HG03025 (cell line): ENCODE data around the gene CCR5.
"Not testable (repeated sequence)": the region's sequence is repeated elsewhere in the genome, so short reads cannot be mapped to it uniquely, and the experiment has no call there.

Experiments used
- ATAC-seq: cut with Tn5 transposase; IDR thresholded peaks from one replicate; pipeline ENCODE4 v1.9.1; 2021; ENCODE audit warnings: mild to moderate bottlenecking, moderate library complexity; ENCODE audit not compliant: unreplicated experiment, low FRiP score

The CCR5 gene

GRCh38 chr3:46381625-46382024, 10.9 kb downstream of the CCR5 start:
- ATAC-seq: no peak

GRCh38 chr3:46383211-46383950, 12.6 kb downstream of the CCR5 start:
- no peak for ATAC-seq

GRCh38 chr3:46383951-46384330, 13.2 kb downstream of the CCR5 start:
- ATAC-seq: no peak

GRCh38 chr3:46386205-46386604, 15.5 kb downstream of the CCR5 start:
- ATAC-seq: no peak

GRCh38 chr3:46388847-46389246, 18.1 kb downstream of the CCR5 start:
- not testable (repeated sequence) for ATAC-seq

GRCh38 chr3:46389306-46389705, 18.6 kb downstream of the CCR5 start:
- ATAC-seq: no peak

- ATAC-seq: not testable (repeated sequence)
Observed at GRCh38 chr3:46391526-46391925, 20.8 kb downstream of the CCR5 start.

- no peak for ATAC-seq
Observed at GRCh38 chr3:46393011-46393410, 22.3 kb downstream of the CCR5 start.

- ATAC-seq: no peak
Observed at GRCh38 chr3:46393554-46394434, 23.0 kb downstream of the CCR5 start.

GRCh38 chr3:46395210-46395661, 24.5 kb downstream of the CCR5 start:
- no peak for ATAC-seq

- ATAC-seq: no peak
Observed at GRCh38 chr3:46395766-46396530, 25.2 kb downstream of the CCR5 start.

- ATAC-seq: no peak
Observed at GRCh38 chr3:46397111-46397510, 26.4 kb downstream of the CCR5 start.

GRCh38 chr3:46398186-46398955, 27.6 kb downstream of the CCR5 start:
- ATAC-seq: no peak

- ATAC-seq: no peak
Observed at GRCh38 chr3:46399098-46399497, 28.4 kb downstream of the CCR5 start.

- ATAC-seq: no peak
Observed at GRCh38 chr3:46399557-46399956, 28.8 kb downstream of the CCR5 start.

- ATAC-seq: no peak
Observed at GRCh38 chr3:46400000-46400734, 29.4 kb downstream of the CCR5 start.

- ATAC-seq: no peak
Observed at GRCh38 chr3:46400846-46401245, 30.1 kb downstream of the CCR5 start.

GRCh38 chr3:46401579-46401978, 30.8 kb downstream of the CCR5 start:
- no peak for ATAC-seq

- not testable (repeated sequence) for ATAC-seq
Observed at GRCh38 chr3:46402902-46403301, 32.2 kb downstream of the CCR5 start.
